ENCODE data around the gene FAM135A. TPM values are rescaled to one million over a fixed set of nuclear protein-coding genes. Genes with fewer than 3 reads are reported as not detected.

Gene FAM135A
- total RNA-seq, 4 donors from 2014 or later = 17.1 to 99.5 (median 35.8) TPM

GRCh38 chr6:70524721-70525286 is 111.5 kb downstream of the FAM135A start:
- Histone ChIP-seq H3K4me3 (no peak overlapping the region), H3K27ac (no peak overlapping the region), H3K36me3 (no peaks in the 10 kb centered on the region), H3K27me3 (no peaks in the 10 kb centered on the region), H3K9me3 (no peaks in the 10 kb centered on the region), H3K4me1 (no peaks in the 10 kb centered on the region)
- no peak for DNase-seq
- TF ChIP-seq, protein P1, sequence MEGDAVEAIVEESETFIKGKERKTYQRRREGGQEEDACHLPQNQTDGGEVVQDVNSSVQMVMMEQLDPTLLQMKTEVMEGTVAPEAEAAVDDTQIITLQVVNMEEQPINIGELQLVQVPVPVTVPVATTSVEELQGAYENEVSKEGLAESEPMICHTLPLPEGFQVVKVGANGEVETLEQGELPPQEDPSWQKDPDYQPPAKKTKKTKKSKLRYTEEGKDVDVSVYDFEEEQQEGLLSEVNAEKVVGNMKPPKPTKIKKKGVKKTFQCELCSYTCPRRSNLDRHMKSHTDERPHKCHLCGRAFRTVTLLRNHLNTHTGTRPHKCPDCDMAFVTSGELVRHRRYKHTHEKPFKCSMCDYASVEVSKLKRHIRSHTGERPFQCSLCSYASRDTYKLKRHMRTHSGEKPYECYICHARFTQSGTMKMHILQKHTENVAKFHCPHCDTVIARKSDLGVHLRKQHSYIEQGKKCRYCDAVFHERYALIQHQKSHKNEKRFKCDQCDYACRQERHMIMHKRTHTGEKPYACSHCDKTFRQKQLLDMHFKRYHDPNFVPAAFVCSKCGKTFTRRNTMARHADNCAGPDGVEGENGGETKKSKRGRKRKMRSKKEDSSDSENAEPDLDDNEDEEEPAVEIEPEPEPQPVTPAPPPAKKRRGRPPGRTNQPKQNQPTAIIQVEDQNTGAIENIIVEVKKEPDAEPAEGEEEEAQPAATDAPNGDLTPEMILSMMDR (IDR thresholded peaks at IDR 0.05) = no peak
- no peak for TF ChIP-seq POLR2A (IDR thresholded peaks at IDR 0.05)
- intact Hi-C loops (cut with DNase I; ENCODE audit: low total_unique reads) = no loop called here

DNA sequence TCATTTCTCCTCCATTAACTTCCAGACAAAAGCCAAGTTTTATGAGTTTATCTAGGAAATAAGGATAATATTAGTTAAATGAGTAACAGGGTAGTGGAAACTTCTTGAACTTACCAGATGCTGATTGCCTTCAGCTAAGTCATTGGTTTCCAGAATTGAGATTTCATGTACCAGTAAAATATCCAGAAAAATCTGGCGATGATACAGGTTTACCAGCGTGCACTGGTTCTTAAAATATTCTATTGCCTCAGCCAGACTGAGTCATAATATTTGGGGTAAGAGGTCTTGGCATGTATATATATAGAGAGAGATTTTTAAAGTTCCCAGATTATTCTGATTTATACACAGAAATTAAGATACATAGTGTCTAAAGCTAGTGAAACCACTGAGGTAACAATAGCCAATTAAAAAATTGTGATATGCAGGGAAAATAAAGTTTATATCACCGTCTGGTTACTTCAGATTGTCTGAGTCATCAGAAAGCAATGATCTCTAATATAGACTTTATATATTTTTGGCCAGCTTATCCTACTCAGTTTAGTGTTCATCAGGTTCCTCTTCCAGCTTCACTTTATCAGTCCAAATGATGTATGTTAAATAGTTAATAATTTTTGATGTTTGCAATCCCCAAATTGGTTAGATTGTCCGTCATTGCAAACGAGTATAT is 113.9 kb downstream of the FAM135A start:
- Histone ChIP-seq H3K4me1 (no peaks in the 10 kb centered on the region), H3K9me3 (no peaks in the 10 kb centered on the region), H3K27me3 (no peaks in the 10 kb centered on the region), H3K27ac (no peak overlapping the region), H3K4me3 (no peak overlapping the region), H3K36me3 (no peaks in the 10 kb centered on the region)
- no peak for TF ChIP-seq POLR2A (IDR thresholded peaks at IDR 0.05)
- intact Hi-C loops (cut with DNase I; ENCODE audit: low total_unique reads) = no loop called here
- DNase-seq = no peak

DNA sequence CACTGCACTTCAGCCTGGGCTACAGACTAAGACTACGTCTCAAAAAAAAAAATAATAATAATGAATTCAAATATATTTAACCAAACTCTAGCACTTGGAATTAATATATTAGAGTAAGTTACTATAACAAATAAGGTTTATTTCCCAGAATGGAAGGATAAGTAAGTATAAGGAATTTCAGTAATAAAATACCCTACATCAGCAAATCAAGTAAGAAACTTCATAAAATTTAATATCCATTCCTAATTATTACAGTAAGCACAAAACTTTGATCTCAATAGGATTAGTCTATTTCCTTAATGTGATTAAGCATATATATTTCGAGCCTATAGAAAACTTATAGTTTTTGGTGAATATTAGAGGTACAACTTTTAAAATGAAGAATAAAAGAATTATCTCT is 116.7 kb downstream of the FAM135A start:
- TF ChIP-seq POLR2A (IDR thresholded peaks at IDR 0.05) = no peak
- TF ChIP-seq, protein P1 (IDR thresholded peaks at IDR 0.05) = no peak
- no peaks in the 10 kb centered on the region for H3K36me3 ChIP-seq
- intact Hi-C loops (cut with DNase I; ENCODE audit: low total_unique reads) = no loop called here

DNA sequence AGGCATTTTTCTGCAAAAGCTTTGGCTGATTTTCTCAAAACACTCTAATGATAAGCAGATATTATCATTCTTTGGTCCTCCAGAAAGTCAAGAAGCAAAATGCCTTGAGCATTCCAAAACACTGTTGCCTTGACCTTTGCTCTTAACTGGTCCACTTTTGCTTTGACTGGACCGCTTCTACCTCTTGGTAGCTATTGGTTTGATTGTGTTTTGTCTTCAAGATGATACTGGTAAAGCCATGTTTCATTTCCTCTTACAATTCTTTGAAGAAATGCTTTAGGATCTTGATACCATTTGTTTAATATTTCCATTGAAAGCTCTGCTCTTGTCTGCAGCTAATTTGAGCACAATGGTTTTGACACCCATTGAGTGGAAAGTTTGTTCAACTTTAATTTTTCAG is 117.8 kb downstream of the FAM135A start:
- TF ChIP-seq, protein P1 (IDR thresholded peaks at IDR 0.05) = no peak
- TF ChIP-seq POLR2A (IDR thresholded peaks at IDR 0.05) = no peak
- Histone ChIP-seq H3K9me3 (no peaks in the 10 kb centered on the region), H3K4me1 (no peaks in the 10 kb centered on the region), H3K27me3 (no peaks in the 10 kb centered on the region), H3K27ac (no peak overlapping the region), H3K4me3 (no peak overlapping the region), H3K36me3 (no peaks in the 10 kb centered on the region)
- DNase-seq = no peak
- intact Hi-C loops (cut with DNase I; ENCODE audit: low total_unique reads) = no loop called here

More for the DNA sequence above, 116.7 kb downstream of the FAM135A start:
- Histone ChIP-seq H3K27ac (no peak overlapping the region), H3K4me1 (no peaks in the 10 kb centered on the region), H3K4me3 (no peak overlapping the region), H3K27me3 (no peaks in the 10 kb centered on the region), H3K9me3 (no peaks in the 10 kb centered on the region)
- DNase-seq = no peak

- Histone ChIP-seq H3K36me3 (no peaks in the 10 kb centered on the region), H3K27ac (no peak overlapping the region), H3K27me3 (no peaks in the 10 kb centered on the region), H3K9me3 (no peaks in the 10 kb centered on the region), H3K4me3 (no peak overlapping the region), H3K4me1 (no peaks in the 10 kb centered on the region)
- no peak for TF ChIP-seq POLR2A (IDR thresholded peaks at IDR 0.05)
- TF ChIP-seq, protein P1 (IDR thresholded peaks at IDR 0.05) = no peak
- intact Hi-C loops (cut with DNase I; ENCODE audit: low total_unique reads) = no loop called here
- DNase-seq = no peak
Observed at GRCh38 chr6:70537266-70537665, 124.0 kb downstream of the FAM135A start.

All from uterus (tissue), 4 donors.